Astrocyte (in vitro differentiated cells and primary cell): ENCODE measurements around the gene RFX7. TPM values are rescaled to one million over a fixed set of nuclear protein-coding genes. Genes with fewer than 3 reads are reported as not detected.

Experiments
- DNase-seq: peaks from one replicate; pipeline ENCODE4 v3.0.0-alpha.2; 2010; ENCODE audit warnings: low read depth
- FAIRE-seq: peaks from 2 replicates; lab custom pipeline; 2011; peaks lifted over from hg19 to GRCh38; lab: Jason Lieb, UNC
- H2AFZ ChIP-seq: 2 replicates; pipeline ENCODE4 v1.6.0; 2012; ENCODE audit warnings: low read depth, low read length, inconsistent platforms
- H3K27ac ChIP-seq: 2 replicates; pipeline ENCODE4 v1.5.1; 2011; ENCODE audit warnings: low read depth, low read length, inconsistent platforms
- H3K27me3 ChIP-seq: 2 replicates; pipeline ENCODE4 v1.6.0; 2011; ENCODE audit warnings: low read length, inconsistent platforms; ENCODE audit not compliant: insufficient read depth
- H3K36me3 ChIP-seq: 2 replicates; pipeline ENCODE4 v1.5.1; 2011; ENCODE audit warnings: low read length, inconsistent platforms; ENCODE audit not compliant: insufficient read depth
- H3K4me1 ChIP-seq: 2 replicates; pipeline ENCODE4 v1.5.1; 2011; ENCODE audit warnings: low read length, inconsistent platforms; ENCODE audit not compliant: insufficient read depth
- H3K4me2 ChIP-seq: 2 replicates; pipeline ENCODE4 v1.6.0; 2012; ENCODE audit warnings: low read length, inconsistent platforms
- H3K4me3 ChIP-seq: 2 replicates; pipeline ENCODE4 v1.5.1; 2011; ENCODE audit warnings: low read depth, mild to moderate bottlenecking, low read length, inconsistent platforms; ENCODE audit not compliant: insufficient read depth
- H3K79me2 ChIP-seq: 2 replicates; pipeline ENCODE4 v1.6.0; 2012; ENCODE audit warnings: mild to moderate bottlenecking, low read length, inconsistent platforms; ENCODE audit not compliant: insufficient read depth
- H3K9ac ChIP-seq: 2 replicates; pipeline ENCODE4 v1.6.0; 2012; ENCODE audit warnings: mild to moderate bottlenecking, low read length, inconsistent platforms
- H3K9me3 ChIP-seq: 2 replicates; pipeline ENCODE4 v1.5.1; 2012; ENCODE audit warnings: low read depth, mild to moderate bottlenecking, low read length, inconsistent platforms; ENCODE audit not compliant: insufficient read depth
- H4K20me1 ChIP-seq: 2 replicates; pipeline ENCODE4 v1.6.0; 2012; ENCODE audit warnings: low read length, inconsistent platforms; ENCODE audit not compliant: insufficient read depth
- H3K27ac Mint-ChIP-seq: one replicate; pipeline ENCODE4 v1.8.0; 2021; ENCODE audit warnings: mild to moderate bottlenecking, mixed read lengths; ENCODE audit not compliant: unreplicated experiment
- H3K27me3 Mint-ChIP-seq: one replicate; pipeline ENCODE4 v1.8.0; 2021; ENCODE audit warnings: low read depth, mixed read lengths; ENCODE audit not compliant: unreplicated experiment
- H3K36me3 Mint-ChIP-seq: one replicate; pipeline ENCODE4 v1.8.0; 2021; ENCODE audit warnings: low read depth, mixed read lengths; ENCODE audit not compliant: unreplicated experiment
- H3K4me1 Mint-ChIP-seq: one replicate; pipeline ENCODE4 v1.8.0; 2021; ENCODE audit warnings: low read depth, mixed read lengths; ENCODE audit not compliant: unreplicated experiment
- H3K4me3 Mint-ChIP-seq: one replicate; pipeline ENCODE4 v1.8.0; 2021; ENCODE audit warnings: mild to moderate bottlenecking, moderate library complexity, mixed read lengths; ENCODE audit not compliant: unreplicated experiment
- H3K9me3 Mint-ChIP-seq: one replicate; pipeline ENCODE4 v1.8.0; 2021; ENCODE audit warnings: mild to moderate bottlenecking, mixed read lengths; ENCODE audit not compliant: unreplicated experiment
- CTCF ChIP-seq: IDR thresholded peaks from 2 replicates; pipeline ENCODE4 v1.5.1; 2011; ENCODE audit warnings: low read depth, mild to moderate bottlenecking, inconsistent platforms, low read length, moderate library complexity; ENCODE audit not compliant: insufficient read depth
- EZH2 ChIP-seq: IDR thresholded peaks from 2 replicates; pipeline ENCODE4 v1.6.1; 2012; ENCODE audit warnings: mild to moderate bottlenecking, low read length, inconsistent platforms; ENCODE audit not compliant: insufficient read depth
- total RNA-seq: library from RNA; stranded (reverse); gene quantifications from 2 replicates; pipeline ENCODE4 v1.2.1, GENCODE V29; 2021

RFX7 gene
- total RNA-seq, 1 donor from 2014 or later = 46.3 TPM

GRCh38 chr15:56047354-56047753, 196.3 kb downstream of the RFX7 start:
- H3K9ac ChIP-seq = no peak overlapping the region
- FAIRE-seq = no peak

GRCh38 chr15:56045068-56045748, 198.5 kb downstream of the RFX7 start:
- H3K4me3 Mint-ChIP-seq = no peak overlapping the region
- no peaks in the 10 kb centered on the region for H3K27me3 ChIP-seq
- no peaks in the 10 kb centered on the region for H3K36me3 ChIP-seq
- no peaks in the 10 kb centered on the region for H3K79me2 ChIP-seq
- H3K9ac ChIP-seq = no peak overlapping the region
- H3K27ac ChIP-seq = no peak overlapping the region
- no peaks in the 10 kb centered on the region for H3K27me3 Mint-ChIP-seq
- TF ChIP-seq EZH2 (no peak), CTCF (no peak)
- no peak overlapping the region for H2AFZ ChIP-seq
- H4K20me1 ChIP-seq = no peaks in the 10 kb centered on the region
- no peak for DNase-seq
- H3K4me3 ChIP-seq = no peak overlapping the region
- H3K4me2 ChIP-seq = no peak overlapping the region
- H3K9me3 Mint-ChIP-seq = no peaks in the 10 kb centered on the region
- H3K27ac Mint-ChIP-seq = no peak overlapping the region
- no peaks in the 10 kb centered on the region for H3K36me3 Mint-ChIP-seq
- no peak for FAIRE-seq
- H3K4me1 ChIP-seq = peaks cover 7% of the 10 kb centered on the region
- peaks cover 39% of the 10 kb centered on the region for H3K4me1 Mint-ChIP-seq
- H3K9me3 ChIP-seq = no peaks in the 10 kb centered on the region

More at GRCh38 chr15:56047354-56047753, 196.3 kb downstream of the RFX7 start:
- Histone ChIP-seq H3K27me3 (no peaks in the 10 kb centered on the region), H4K20me1 (no peaks in the 10 kb centered on the region), H3K36me3 (no peaks in the 10 kb centered on the region), H3K4me2 (no peak overlapping the region), H2AFZ (no peak overlapping the region), H3K4me1 (no peaks in the 10 kb centered on the region), H3K79me2 (no peaks in the 10 kb centered on the region), H3K27ac (no peak overlapping the region), H3K4me3 (no peak overlapping the region), H3K9me3 (no peaks in the 10 kb centered on the region)
- Mint-ChIP-seq H3K27me3 (no peaks in the 10 kb centered on the region), H3K4me1 (peaks cover 29% of the 10 kb centered on the region), H3K9me3 (no peaks in the 10 kb centered on the region), H3K36me3 (no peaks in the 10 kb centered on the region), H3K27ac (peak overlapping the region; percentile 42), H3K4me3 (peak overlapping the region; percentile 1)
- TF ChIP-seq CTCF (no peak), EZH2 (no peak)
- no peak for DNase-seq
